ENCODE data around the gene ABCC11. TPM values are rescaled to one million over a fixed set of nuclear protein-coding genes. Genes with fewer than 3 reads are reported as not detected.

ABCC11 gene
- not detected in 2 replicates for total RNA-seq

DNA sequence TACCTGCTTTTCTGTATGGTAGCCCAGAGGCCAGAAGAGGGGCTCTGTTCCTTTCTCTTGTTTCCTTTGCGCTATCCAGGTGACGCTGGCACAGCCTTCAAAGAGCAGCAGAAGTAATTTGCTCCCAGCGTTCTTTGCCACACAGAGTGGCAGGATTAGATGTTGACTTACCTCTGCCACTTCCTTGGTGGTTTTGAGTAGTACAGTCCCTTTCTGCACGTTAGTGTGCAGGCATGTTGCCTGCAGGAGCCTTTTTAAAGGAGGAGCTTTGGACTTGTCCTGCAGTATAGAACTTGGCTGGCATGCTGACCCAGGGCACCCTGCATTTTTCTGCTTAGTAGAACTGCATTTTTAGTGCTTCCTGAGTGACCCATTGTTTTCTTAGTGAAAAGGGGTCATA is at the start of gene ABCC11:
Gene ABCC11, minus strand, starts transcription at position 229 of the 400 bp plus-strand sequence. CDS start 15,618 bp downstream, outside the sequence.
- H3K27me3 ChIP-seq (ENCODE audit: control insufficient read depth, insufficient read depth, low read length): no peaks in the 10 kb centered on the region
- no peak within 1 kb of the TSS for H3K4me3 ChIP-seq (ENCODE audit: low read depth, low read length)
- TF ChIP-seq CTCF (IDR thresholded peaks at IDR 0.05; ENCODE audit: insufficient read depth, low read length, poor library complexity, severe bottlenecking): no peak
- H3K36me3 ChIP-seq (ENCODE audit: control insufficient read depth, insufficient read depth, low read length): no peaks in the 10 kb centered on the region
- DNase-seq (ENCODE audit: low read depth): no peak

DNA sequence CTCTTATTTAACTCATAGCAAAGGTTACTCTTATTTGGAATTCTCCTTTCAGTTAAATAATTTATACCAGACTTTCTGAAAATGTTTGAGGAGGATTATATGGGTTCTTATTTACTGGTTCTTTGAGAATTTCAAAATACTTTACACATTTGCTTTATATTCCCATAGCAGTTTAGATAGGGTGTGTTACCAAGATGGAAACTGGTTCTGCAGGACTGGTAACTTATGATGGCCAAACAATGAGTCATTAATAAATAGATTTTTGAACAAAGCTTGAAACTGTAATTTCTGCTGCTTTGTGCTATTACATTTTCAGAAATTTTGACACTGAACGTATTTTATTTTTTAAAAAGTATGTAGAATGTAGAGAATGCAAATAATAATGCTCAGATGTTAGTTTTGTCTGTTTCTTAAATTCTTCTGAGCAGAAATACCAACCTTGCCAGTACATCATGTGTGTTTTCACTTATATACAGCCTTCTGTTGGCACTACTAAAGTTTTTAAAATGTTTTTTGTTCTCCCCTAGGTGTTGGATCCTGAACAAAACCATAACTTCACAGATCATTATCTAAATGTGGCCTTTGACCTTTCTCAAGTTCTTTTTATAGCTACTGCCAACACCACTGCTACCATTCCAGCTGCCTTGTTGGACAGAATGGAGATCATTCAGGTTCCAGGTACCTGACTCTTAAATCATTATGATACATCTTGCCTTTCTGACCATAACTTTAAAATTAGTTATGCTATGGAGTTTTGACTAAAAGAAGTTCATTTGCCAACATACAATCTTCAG is 48.3 kb upstream of the ABCC11 start:
- TF ChIP-seq CTCF (IDR thresholded peaks at IDR 0.05; ENCODE audit: insufficient read depth, low read length, poor library complexity, severe bottlenecking): no peak
- H3K27me3 ChIP-seq (ENCODE audit: control insufficient read depth, insufficient read depth, low read length): no peaks in the 10 kb centered on the region
- H3K4me3 ChIP-seq (ENCODE audit: low read depth, low read length): no peak overlapping the region
- DNase-seq (ENCODE audit: low read depth): no peak
- no peaks in the 10 kb centered on the region for H3K36me3 ChIP-seq (ENCODE audit: control insufficient read depth, insufficient read depth, low read length)

DNA sequence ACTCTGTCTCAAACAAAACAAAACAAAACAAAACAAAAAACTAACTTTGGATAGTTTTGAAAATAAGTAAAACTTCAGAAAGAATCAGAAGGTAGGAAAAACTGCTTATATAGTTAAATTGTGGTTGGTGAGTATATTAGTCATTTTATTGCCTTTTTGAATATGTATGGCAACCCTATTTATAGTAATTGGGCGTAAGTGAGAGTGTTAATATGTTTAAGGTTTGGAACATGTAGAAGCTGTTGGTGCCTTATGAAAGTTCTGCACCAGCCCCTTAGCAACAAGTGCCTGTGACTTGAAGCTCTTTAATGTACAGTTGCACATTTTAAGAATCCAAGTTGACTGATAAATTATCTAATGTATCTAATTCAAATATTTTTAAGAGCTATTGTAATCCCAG is 47.4 kb upstream of the ABCC11 start:
- Histone ChIP-seq H3K36me3 (ENCODE audit: control insufficient read depth, insufficient read depth, low read length) (no peaks in the 10 kb centered on the region), H3K27me3 (ENCODE audit: control insufficient read depth, insufficient read depth, low read length) (no peaks in the 10 kb centered on the region), H3K4me3 (ENCODE audit: low read depth, low read length) (no peak overlapping the region)
- no peak for TF ChIP-seq CTCF (IDR thresholded peaks at IDR 0.05; ENCODE audit: insufficient read depth, low read length, poor library complexity, severe bottlenecking)
- no peak for DNase-seq (ENCODE audit: low read depth)

DNA sequence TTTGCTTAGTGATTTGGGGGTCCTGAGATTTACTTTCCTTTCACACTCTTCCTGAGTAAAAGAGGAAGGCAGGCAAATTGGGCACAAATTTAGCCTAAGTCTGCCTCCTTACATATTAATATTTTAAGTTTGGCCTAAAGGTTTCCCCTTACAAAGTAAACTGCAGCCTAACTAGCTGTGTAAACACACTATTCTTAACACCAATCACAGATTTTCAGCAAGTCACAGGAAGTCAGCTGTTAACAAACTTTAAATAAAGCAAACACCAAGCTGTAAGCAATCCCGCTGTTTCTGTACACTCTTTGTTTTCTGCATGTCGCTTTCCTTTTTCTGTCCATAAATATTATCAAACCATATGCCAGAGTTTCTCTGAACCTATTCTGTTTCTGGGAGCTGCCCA is 45.1 kb upstream of the ABCC11 start:
- no peaks in the 10 kb centered on the region for H3K27me3 ChIP-seq (ENCODE audit: control insufficient read depth, insufficient read depth, low read length)

GRCh38 chr16:48291754-48292153 is 44.4 kb upstream of the ABCC11 start:
- H3K36me3 ChIP-seq (ENCODE audit: control insufficient read depth, insufficient read depth, low read length): no peaks in the 10 kb centered on the region
- H3K27me3 ChIP-seq (ENCODE audit: control insufficient read depth, insufficient read depth, low read length): no peaks in the 10 kb centered on the region
- no peak overlapping the region for H3K4me3 ChIP-seq (ENCODE audit: low read depth, low read length)
- no peak for DNase-seq (ENCODE audit: low read depth)
- no peak for TF ChIP-seq CTCF (IDR thresholded peaks at IDR 0.05; ENCODE audit: insufficient read depth, low read length, poor library complexity, severe bottlenecking)

More for the DNA sequence above, 45.1 kb upstream of the ABCC11 start:
- no peak for TF ChIP-seq CTCF (IDR thresholded peaks at IDR 0.05; ENCODE audit: insufficient read depth, low read length, poor library complexity, severe bottlenecking)
- Histone ChIP-seq H3K36me3 (ENCODE audit: control insufficient read depth, insufficient read depth, low read length) (no peaks in the 10 kb centered on the region), H3K4me3 (ENCODE audit: low read depth, low read length) (no peak overlapping the region)
- DNase-seq (ENCODE audit: low read depth): no peak

- Histone ChIP-seq H3K36me3 (ENCODE audit: control insufficient read depth, insufficient read depth, low read length) (no peaks in the 10 kb centered on the region), H3K27me3 (ENCODE audit: control insufficient read depth, insufficient read depth, low read length) (no peaks in the 10 kb centered on the region), H3K4me3 (ENCODE audit: low read depth, low read length) (no peak overlapping the region)
- no peak for DNase-seq (ENCODE audit: low read depth)
- TF ChIP-seq CTCF (IDR thresholded peaks at IDR 0.05; ENCODE audit: insufficient read depth, low read length, poor library complexity, severe bottlenecking): no peak
Observed at GRCh38 chr16:48291303-48291702, 44.0 kb upstream of the ABCC11 start.

Measured in kidney epithelial cell (primary cell).